GM21367 (cell line): ENCODE measurements around the gene CPS1.

Experiments used
- ATAC-seq: cut with Tn5 transposase; IDR thresholded peaks from one replicate; pipeline ENCODE4 v1.9.1; 2021; ENCODE audit not compliant: unreplicated experiment

Gene CPS1

DNA sequence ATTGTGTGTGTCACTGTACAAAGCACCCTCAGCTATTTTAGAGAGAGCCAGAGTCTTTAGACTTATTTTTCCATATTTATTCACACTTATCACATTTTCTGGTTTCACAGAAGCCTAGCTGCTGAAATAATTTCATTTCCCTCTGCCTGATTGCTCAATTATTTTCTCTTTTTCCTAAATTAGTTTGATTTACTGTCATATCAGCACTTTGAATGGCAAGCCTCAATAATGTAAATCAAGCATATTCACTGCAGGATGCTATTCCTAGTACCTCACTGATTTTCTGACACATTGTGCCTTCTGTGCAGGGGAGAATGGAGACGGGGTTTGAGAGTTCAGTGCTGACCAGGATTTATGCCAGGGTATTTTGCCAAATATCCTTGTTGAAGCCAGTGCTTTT, 48.3 kb downstream of the CPS1 start:
- ATAC-seq = no peak

DNA sequence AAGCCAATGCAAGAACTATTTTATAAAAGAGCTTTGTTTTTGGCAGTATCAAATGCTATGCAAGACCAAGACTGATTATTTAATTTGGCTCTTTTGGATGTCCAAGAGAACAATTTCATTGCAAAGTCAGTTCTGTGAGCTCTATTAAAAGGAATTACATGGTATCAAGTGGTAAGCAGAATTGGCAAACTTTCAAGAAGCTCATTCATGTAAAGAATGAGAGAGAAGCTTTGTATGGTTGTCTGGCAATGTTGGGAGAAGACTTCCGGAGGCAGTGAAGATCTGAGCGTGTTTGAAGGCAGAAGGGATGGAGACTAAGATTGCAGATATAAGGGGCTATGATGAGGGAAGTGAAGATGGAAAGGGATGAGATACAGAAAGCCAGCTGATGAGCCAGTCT, 49.6 kb downstream of the CPS1 start:
- no peak for ATAC-seq

DNA sequence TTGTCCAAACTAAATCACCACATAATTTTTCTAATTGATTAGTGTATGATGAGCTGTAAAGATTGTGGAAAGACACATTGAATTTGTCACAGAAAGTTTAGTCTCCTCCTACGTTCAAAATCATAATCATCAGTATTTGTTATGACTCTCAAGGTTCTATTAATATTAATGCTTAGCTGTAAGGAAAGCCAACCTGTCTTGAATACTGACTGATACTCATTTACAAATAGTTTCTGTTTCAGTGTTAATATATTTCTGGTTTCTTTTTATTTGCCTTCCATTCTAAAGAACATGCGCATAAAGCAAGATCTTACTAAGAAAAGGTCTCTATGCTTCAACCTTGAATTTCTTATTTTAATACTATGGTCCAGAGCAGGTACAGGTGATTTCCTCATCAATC, 55.1 kb downstream of the CPS1 start:
- ATAC-seq = peak; percentile 61

DNA sequence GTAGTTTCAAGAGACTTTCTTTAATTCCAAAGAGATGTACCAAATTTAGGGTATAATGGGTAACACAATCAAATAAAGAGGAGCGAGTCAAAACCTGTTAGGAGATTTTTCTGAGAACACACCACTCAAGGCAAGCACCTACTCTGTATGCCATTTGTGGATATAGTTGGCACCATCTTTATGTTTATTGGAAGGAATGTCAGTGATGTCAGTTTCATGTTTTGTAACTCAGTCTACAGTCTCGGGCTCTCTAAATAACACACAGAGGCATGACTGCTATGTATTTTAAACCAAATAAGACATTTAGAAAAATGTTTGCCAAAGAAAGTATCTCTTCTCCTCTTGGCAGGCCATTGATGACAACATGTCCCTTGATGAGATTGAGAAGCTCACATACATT, 59.7 kb downstream of the CPS1 start:
- no peak for ATAC-seq

GRCh38 chr2:210617318-210617717, 60.9 kb downstream of the CPS1 start:
- ATAC-seq = no peak

- peak; percentile 77 for ATAC-seq
Measured at GRCh38 chr2:210617732-210618330, 61.4 kb downstream of the CPS1 start.

- ATAC-seq = no peak
Measured at GRCh38 chr2:210620456-210620855, 64.1 kb downstream of the CPS1 start.

DNA sequence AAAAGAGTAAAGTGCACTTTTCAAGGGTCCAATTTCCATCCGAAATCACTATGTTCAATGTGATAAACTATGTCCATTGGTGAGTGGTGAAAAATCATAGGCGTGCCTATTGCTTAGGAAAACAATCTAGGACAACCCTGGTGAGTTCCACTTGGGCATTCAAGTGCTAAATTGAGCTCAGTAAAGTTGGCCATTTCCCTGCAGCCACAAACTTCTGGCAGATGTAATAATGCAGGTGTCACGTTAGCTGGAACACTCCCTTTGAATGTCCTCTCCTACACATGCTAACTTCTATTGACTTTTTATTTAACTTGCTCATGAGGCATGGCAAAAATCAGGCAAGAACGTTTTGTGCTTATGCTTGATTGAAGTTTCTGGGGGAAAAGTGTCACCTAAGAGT, 67.1 kb downstream of the CPS1 start:
- ATAC-seq = no peak

- ATAC-seq = peak; percentile 53
Measured at GRCh38 chr2:210626849-210627248, 70.5 kb downstream of the CPS1 start.

- ATAC-seq = no peak
Measured at GRCh38 chr2:210630873-210631560, 74.6 kb downstream of the CPS1 start.

DNA sequence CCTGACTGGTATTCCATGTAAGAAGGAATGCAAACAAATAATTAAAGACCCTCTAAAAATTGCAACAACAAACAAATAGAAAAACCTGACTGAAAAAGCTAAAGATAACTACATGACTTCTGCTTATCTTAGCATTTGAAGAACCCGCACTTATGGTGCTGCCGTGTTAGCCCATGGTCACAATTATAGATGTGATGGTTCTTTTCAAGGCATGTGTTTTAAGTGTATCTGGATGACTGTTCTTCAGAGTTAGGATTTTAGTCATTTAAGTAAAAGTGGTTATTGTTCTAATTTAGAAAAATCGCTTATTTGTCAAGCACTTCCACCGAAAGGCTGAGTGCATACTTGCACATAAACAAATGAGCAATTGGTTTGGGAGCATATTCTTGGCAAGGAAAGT, 77.3 kb downstream of the CPS1 start:
- no peak for ATAC-seq

DNA sequence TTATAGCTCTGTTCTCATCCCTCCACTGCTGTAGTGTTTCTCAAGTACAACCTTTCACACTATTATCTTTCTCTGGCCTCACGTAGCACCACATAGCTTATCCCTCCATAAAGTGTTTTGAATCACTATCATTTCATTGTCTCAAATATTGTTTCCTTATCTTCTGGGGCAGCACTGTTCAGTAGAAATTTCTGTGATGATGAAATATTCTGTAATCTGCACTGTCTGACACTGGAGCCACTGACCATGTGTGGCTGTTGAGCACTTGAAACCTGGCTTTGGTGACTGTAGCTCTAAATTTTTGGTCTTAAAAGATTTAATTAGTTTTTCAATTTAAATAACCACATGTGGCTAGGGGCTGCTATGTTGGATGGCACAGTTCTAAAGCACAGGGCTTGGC, 78.9 kb downstream of the CPS1 start:
- no peak for ATAC-seq

GRCh38 chr2:210642333-210642732, 85.9 kb downstream of the CPS1 start:
- ATAC-seq = no peak

- no peak for ATAC-seq
Measured at GRCh38 chr2:210647151-210647550, 90.8 kb downstream of the CPS1 start.

DNA sequence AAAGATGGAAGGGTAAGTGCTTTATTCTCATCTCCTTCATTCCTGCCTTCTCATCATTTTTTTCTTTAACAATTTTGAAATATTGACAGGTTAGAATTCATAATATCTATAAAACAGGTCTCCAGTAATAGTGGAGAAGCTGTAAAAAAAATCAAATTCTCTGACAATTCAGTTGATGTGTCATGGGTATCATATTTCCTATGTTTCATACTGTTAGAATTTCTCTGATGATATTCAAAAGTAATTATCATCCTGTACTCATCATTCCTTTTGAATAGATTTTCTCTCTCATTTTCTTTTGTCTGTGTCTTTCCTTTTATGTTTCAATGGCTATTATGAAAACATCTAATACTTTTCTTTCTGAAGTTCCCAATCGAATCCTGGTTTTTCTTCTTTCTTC, 97.7 kb downstream of the CPS1 start:
- no peak for ATAC-seq

DNA sequence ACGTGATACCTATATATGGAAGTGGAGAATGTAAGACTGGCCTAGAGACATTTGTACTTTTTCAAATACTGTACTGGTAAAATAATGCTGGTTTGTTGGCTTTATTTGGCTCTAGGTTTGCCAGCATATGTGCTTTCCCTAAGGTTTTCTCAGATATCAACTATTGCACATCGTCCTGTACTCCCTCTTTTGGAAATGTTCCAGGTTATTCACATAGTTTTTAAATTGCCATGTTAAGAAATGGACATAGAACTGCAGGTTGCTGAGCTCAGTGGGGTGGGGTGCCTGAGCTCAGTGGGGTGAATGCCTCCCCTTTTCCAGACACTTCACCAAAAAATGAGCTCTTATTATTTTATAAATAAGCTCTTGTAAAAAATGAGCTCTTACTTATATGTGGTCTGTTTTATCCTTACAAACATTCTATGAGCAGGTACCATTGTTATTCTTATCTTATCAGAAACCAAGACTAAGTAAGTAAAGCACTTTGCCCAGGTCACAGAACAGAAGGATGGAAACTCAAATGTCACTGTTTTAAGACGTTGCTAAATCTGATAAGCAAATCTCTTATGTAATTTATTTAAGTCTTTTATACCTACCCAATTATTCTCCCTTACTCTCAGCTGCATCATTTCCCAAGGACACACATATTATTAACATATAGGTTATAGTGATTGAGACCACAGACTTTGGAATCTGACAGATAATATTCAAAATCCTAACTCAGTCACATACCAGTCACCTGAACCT, 99.0 kb downstream of the CPS1 start:
- no peak for ATAC-seq

GRCh38 chr2:210657874-210658273, 101.5 kb downstream of the CPS1 start:
- no peak for ATAC-seq

- no peak for ATAC-seq
Measured at GRCh38 chr2:210660751-210661150, 104.4 kb downstream of the CPS1 start.

DNA sequence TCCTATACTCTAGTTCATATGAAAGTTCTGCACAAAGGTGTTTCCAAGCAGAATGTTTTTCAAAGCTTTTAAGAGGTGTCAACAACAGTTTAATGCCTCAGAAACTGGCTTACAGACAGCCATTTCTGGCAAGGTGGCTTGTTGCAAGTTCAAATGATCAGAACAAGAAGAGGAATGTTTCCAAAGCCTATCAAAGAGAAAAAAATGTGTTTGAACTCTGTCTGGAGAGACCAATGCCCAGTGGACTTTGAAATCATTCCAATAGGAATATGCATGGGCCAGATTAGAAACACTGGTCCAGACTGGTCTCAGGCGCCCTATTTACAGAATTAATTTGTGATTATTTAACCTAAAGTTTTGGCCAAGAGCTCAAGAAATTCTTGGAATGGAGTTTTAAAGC, 106.2 kb downstream of the CPS1 start:
- no peak for ATAC-seq

DNA sequence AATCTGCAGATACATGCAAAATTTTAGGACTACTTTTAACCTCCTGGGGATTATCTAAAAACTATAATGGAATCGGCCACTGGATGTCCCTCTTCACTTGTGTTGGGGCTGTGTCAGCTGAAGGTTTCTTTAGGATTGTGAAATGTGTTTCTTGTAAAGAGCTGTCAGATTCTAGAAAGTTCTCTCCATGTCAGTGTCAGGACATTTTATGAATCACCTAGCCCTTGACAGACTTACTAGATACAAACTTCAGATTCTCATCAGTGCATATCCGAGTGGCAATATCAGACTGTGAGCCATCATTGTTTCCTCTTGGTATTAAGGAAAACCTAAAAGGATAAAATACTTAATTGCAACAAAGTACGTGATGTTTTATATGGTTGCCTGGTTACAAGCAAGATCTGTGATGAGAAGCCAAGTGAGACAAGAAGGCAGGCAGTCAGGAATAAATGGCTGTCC, 107.3 kb downstream of the CPS1 start:
- ATAC-seq = no peak

DNA sequence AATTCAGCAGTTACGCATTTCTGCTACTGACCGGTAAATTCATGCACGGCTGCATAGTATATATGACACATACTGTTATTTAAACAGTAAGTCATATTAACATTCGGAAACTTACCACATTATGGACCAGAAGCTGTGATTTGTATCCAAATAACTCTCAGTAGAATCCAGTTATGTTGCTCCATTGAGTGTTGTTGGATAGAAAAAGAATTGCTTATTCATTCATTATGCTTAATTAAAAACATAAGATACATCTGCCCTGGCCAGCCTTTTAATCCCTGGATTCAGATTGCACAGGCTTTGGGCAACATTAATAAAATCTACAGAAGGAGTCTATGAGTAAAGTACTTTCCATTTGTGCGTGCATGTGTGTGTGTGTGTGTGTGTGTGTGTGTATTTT, 111.3 kb downstream of the CPS1 start:
- ATAC-seq = no peak

GRCh38 chr2:210671065-210671464, 114.7 kb downstream of the CPS1 start:
- no peak for ATAC-seq
